ENCODE measurements around the gene TTC21A. TPM values are rescaled to one million over a fixed set of nuclear protein-coding genes. Genes with fewer than 3 reads are reported as not detected.
"Not testable (repeated sequence)": the region's sequence is repeated elsewhere in the genome, so short reads cannot be mapped to it uniquely, and the experiment has no call there.

TTC21A gene, protein sequence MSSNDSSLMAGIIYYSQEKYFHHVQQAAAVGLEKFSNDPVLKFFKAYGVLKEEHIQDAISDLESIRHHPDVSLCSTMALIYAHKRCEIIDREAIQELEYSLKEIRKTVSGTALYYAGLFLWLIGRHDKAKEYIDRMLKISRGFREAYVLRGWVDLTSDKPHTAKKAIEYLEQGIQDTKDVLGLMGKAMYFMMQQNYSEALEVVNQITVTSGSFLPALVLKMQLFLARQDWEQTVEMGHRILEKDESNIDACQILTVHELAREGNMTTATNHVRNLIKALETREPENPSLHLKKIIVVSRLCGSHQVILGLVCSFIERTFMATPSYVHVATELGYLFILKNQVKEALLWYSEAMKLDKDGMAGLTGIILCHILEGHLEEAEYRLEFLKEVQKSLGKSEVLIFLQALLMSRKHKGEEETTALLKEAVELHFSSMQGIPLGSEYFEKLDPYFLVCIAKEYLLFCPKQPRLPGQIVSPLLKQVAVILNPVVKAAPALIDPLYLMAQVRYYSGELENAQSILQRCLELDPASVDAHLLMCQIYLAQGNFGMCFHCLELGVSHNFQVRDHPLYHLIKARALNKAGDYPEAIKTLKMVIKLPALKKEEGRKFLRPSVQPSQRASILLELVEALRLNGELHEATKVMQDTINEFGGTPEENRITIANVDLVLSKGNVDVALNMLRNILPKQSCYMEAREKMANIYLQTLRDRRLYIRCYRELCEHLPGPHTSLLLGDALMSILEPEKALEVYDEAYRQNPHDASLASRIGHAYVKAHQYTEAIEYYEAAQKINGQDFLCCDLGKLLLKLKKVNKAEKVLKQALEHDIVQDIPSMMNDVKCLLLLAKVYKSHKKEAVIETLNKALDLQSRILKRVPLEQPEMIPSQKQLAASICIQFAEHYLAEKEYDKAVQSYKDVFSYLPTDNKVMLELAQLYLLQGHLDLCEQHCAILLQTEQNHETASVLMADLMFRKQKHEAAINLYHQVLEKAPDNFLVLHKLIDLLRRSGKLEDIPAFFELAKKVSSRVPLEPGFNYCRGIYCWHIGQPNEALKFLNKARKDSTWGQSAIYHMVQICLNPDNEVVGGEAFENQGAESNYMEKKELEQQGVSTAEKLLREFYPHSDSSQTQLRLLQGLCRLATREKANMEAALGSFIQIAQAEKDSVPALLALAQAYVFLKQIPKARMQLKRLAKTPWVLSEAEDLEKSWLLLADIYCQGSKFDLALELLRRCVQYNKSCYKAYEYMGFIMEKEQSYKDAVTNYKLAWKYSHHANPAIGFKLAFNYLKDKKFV (N-terminal part only)
- total RNA-seq = 100 to 1,000 TPM in 1 of 2 donors, 10 to 100 TPM in 1; 74.3 to 101 TPM
- polyA plus RNA-seq (ENCODE audit: insufficient read depth, low read depth, low replicate concordance) = 266 TPM
- long read RNA-seq, donor 1, partial matches to known transcripts = 0 of 1 reads
- long read RNA-seq, donor 1, other reads (novel, unspliced or antisense) = 0 of 1 reads
- long read RNA-seq, donor 2 = 0 reads

DNA sequence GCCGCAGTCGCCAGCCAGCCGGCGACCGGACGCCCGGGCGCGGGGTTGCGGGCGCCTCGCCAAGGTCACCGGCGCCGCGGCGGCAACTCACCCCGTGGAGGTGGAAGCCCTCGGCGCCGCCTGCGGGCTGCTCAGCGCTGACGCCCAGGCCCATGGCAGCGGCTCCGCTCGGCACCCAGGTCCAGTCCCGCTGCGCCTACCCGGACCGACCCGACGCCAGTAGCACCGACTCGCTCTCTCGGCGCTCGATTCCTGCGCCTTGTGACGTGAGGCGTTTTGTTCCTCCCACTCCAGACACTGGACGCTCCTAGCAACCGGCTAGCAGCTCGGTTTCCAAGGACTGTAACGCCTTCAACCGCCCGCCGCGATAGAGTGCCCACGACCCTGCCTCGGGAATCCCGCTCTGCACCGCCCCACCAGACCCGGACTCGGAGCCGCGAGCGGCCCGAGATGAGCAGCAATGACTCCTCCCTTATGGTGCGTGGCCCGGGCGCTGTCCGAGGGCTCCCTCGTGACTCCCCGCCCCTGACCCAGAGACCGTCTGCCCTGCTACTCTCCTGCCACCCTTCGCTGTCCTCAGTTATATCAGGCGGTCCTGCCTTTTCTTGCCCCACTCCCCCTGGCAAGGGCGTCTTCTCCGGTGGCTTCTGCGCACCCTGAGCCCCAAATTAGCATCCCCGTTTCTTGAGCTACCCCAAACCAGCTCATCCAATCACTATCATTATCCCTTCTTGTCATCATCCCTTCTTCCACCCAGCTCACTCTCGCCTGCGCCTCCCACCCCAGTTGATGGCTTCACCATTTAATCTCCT is at the start of gene TTC21A, which contains the start of gene GORASP1:
Gene TTC21A (plus strand): TSS at position 293 of the 812 bp plus-strand sequence. CDS start 158 bp downstream, at position 451.
Gene GORASP1 (minus strand): TSS at position 240 of the 812 bp plus-strand sequence. CDS start 86 bp downstream, at position 154.
- TF ChIP-seq POLR2A (IDR thresholded peaks at IDR 0.05) = peak; percentile 43
- TF ChIP-seq, protein P1, sequence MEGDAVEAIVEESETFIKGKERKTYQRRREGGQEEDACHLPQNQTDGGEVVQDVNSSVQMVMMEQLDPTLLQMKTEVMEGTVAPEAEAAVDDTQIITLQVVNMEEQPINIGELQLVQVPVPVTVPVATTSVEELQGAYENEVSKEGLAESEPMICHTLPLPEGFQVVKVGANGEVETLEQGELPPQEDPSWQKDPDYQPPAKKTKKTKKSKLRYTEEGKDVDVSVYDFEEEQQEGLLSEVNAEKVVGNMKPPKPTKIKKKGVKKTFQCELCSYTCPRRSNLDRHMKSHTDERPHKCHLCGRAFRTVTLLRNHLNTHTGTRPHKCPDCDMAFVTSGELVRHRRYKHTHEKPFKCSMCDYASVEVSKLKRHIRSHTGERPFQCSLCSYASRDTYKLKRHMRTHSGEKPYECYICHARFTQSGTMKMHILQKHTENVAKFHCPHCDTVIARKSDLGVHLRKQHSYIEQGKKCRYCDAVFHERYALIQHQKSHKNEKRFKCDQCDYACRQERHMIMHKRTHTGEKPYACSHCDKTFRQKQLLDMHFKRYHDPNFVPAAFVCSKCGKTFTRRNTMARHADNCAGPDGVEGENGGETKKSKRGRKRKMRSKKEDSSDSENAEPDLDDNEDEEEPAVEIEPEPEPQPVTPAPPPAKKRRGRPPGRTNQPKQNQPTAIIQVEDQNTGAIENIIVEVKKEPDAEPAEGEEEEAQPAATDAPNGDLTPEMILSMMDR (IDR thresholded peaks at IDR 0.05) = no peak
- WGBS, 2 donors = 0 to 1% methylated on average over 46 to 72 of the region's 74 CpGs
- intact Hi-C loops (cut with DNase I; ENCODE audit: low total_unique reads) = no loop called here
- Histone ChIP-seq H3K27me3 (no peaks in the 10 kb centered on the region), H3K9me3 (no peaks in the 10 kb centered on the region), H3K36me3 (ENCODE audit: low read depth, missing control alignments) (no peaks in the 10 kb centered on the region), H3K4me3 (peak within 1 kb of the TSS; percentile 92 to 96), H3K4me1 (peaks cover 25% of the 10 kb centered on the region), H3K27ac (peak within 1 kb of the TSS; percentile 71 to 93)
- DNase-seq = peak; percentile 96

DNA sequence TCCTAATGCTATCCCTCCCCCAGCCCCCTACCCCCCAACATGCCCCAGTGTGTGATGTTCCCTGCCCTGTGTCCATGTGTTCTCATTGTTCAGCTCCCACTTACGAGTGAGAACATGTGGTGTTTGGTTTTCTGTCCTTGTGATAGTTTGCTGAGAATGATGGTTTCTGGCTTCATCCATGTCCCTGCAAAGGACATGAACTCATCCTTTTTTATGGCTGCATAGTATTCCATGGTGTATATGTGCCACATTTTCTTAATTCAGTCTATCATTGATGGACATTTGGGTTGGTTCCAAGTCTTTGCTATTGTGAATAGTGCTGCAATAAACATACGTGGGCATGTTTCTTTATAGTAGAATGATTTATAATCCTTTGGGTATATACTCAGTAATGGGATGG is 46.3 kb upstream of the TTC21A start:
- DNase-seq; H3K27me3 ChIP-seq; H3K36me3 ChIP-seq (ENCODE audit: low read depth, missing control alignments); H3K9me3 ChIP-seq; H3K4me1 ChIP-seq; intact Hi-C loops (cut with DNase I; ENCODE audit: low total_unique reads); H3K27ac ChIP-seq; H3K4me3 ChIP-seq: not testable (repeated sequence)
- WGBS, 2 donors = 91 to 100% methylated on average over 2 of the region's 2 CpGs

DNA sequence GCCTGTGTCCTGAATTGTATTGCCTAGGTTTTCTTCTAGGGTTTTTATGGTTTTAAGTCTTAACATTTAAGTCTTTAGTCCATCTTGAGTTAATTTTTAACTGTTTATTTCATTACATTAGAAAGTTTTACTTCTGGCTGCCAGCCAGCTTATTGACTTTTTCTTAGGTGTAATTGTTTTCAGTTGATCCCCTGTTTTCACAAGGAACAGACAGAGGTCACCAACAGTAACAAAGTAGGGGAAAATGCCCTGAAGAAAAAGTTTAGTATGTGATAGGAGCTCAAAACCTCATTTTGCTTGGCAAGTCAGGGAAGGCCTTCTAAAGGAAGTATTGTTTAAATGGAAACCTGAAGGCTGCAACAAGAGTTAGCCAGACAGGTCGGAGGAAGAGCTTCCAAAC is 45.3 kb upstream of the TTC21A start:
- Histone ChIP-seq H3K36me3 (ENCODE audit: low read depth, missing control alignments) (no peaks in the 10 kb centered on the region), H3K9me3 (no peaks in the 10 kb centered on the region), H3K4me3 (no peak overlapping the region), H3K27me3 (no peaks in the 10 kb centered on the region), H3K4me1 (no peaks in the 10 kb centered on the region), H3K27ac (no peak overlapping the region)
- DNase-seq = no peak
- 76 to 78% methylated on average over 1 of the region's 1 CpG for WGBS, 2 donors
- intact Hi-C loops (cut with DNase I; ENCODE audit: low total_unique reads) = no loop called here
- TF ChIP-seq POLR2A (IDR thresholded peaks at IDR 0.05) = no peak
- TF ChIP-seq, protein P1 (IDR thresholded peaks at IDR 0.05) = no peak

DNA sequence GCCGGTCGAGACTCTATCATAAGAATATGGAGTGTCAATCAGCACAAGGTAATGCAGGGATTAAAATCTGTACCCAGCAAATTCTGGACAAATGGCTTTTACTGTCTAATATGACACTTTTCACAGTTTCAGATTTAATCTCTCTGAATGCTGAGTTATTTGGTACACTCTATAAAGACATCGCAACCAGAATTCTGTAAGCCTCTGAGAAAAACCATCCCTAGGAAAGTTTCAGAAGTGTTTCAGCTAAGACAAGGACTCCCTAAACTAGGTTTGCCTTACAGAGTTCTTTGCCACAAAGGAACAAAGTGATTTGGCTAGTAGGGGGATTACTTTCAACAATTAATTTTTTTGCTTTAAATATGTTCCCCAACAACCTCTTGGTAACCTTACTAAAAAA is 44.3 kb upstream of the TTC21A start:
- TF ChIP-seq, protein P1 (IDR thresholded peaks at IDR 0.05) = no peak
- no peak overlapping the region for H3K27ac ChIP-seq
- DNase-seq = no peak
- WGBS, 2 donors = 90 to 91% methylated on average over 3 of the region's 3 CpGs
- no peaks in the 10 kb centered on the region for H3K9me3 ChIP-seq
- no peak overlapping the region for H3K4me3 ChIP-seq
- H3K36me3 ChIP-seq (ENCODE audit: low read depth, missing control alignments) = no peaks in the 10 kb centered on the region
- H3K4me1 ChIP-seq = no peaks in the 10 kb centered on the region
- no peaks in the 10 kb centered on the region for H3K27me3 ChIP-seq
- intact Hi-C loops (cut with DNase I; ENCODE audit: low total_unique reads) = no loop called here
